Endothelial cell (in vitro differentiated cells): Measurements from ENCODE around the gene IPO9. TPM values are rescaled to one million over a fixed set of nuclear protein-coding genes. Genes with fewer than 3 reads are reported as not detected.
"Not testable (repeated sequence)": the region's sequence is repeated elsewhere in the genome, so short reads cannot be mapped to it uniquely, and the experiment has no call there.

ENCODE experiments used
- DNase-seq: peaks from one replicate; pipeline ENCODE4 v3.0.0; 2021; ENCODE audit warnings: low spot score
- H3K27ac Mint-ChIP-seq: one replicate; pipeline ENCODE4 v1.8.0; 2021; ENCODE audit warnings: mixed read lengths, inconsistent platforms; ENCODE audit not compliant: unreplicated experiment
- H3K27me3 Mint-ChIP-seq: one replicate; pipeline ENCODE4 v1.8.0; 2021; ENCODE audit warnings: mild to moderate bottlenecking, moderate library complexity, mixed read lengths, inconsistent platforms; ENCODE audit not compliant: unreplicated experiment
- H3K36me3 Mint-ChIP-seq: one replicate; pipeline ENCODE4 v1.8.0; 2021; ENCODE audit warnings: mild to moderate bottlenecking, low read depth, mixed read lengths, inconsistent platforms; ENCODE audit not compliant: unreplicated experiment
- H3K4me1 Mint-ChIP-seq: one replicate; pipeline ENCODE4 v1.8.0; 2021; ENCODE audit warnings: mild to moderate bottlenecking, mixed read lengths, inconsistent platforms; ENCODE audit not compliant: unreplicated experiment
- H3K4me3 Mint-ChIP-seq: one replicate; pipeline ENCODE4 v1.8.0; 2021; ENCODE audit warnings: mild to moderate bottlenecking, mixed read lengths, inconsistent platforms; ENCODE audit not compliant: unreplicated experiment
- H3K9me3 Mint-ChIP-seq: one replicate; pipeline ENCODE4 v1.8.0; 2021; ENCODE audit warnings: mixed read lengths, inconsistent platforms; ENCODE audit not compliant: unreplicated experiment
- total RNA-seq: library from RNA; stranded (reverse); fragmentation: NEBNext Ultra II Directional; extraction: Animal tissue kit (Norgen Biotek cat#: 25700); gene quantifications from one replicate; pipeline ENCODE4 v1.2.1, GENCODE V29; 2021; ENCODE audit not compliant: unreplicated experiment
- TF ChIP-seq, protein P1 (sequence below): fragments of 200-600 bp; sonication (generic); IDR thresholded peaks from one replicate; pipeline ENCODE4 v1.5.0; 2021; ENCODE audit warnings: antibody characterized with exemption; ENCODE audit not compliant: unreplicated experiment

IPO9 gene
- total RNA-seq, 1 donor from 2014 or later, result 69.5 TPM

DNA sequence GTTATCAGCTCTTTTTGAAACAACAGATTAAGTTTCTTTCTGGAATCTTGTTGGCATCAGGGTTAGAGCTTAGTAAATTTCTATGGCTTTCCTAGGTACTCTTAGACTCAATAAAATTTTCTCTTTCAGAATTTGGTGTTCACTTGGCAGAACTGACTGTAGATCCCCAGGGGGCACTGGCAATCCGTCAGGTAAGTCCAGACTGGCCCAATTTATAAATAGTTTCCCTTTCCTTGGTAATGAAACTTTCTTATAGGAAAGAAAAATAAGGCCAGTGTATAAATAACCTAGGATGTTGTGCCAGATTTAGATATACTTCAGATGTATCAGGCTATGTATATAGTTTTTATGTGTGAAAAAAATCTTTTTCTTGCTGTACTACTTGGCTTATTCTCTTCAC lies 18.2 kb downstream of the IPO9 start:
- Mint-ChIP-seq H3K4me1 (peaks cover 7% of the 10 kb centered on the region), H3K4me3 (no peak overlapping the region), H3K9me3 (no peaks in the 10 kb centered on the region), H3K36me3 (peaks cover 14% of the 10 kb centered on the region), H3K27me3 (no peaks in the 10 kb centered on the region), H3K27ac (no peak overlapping the region)
- DNase-seq, result no peak
- TF ChIP-seq, protein P1, sequence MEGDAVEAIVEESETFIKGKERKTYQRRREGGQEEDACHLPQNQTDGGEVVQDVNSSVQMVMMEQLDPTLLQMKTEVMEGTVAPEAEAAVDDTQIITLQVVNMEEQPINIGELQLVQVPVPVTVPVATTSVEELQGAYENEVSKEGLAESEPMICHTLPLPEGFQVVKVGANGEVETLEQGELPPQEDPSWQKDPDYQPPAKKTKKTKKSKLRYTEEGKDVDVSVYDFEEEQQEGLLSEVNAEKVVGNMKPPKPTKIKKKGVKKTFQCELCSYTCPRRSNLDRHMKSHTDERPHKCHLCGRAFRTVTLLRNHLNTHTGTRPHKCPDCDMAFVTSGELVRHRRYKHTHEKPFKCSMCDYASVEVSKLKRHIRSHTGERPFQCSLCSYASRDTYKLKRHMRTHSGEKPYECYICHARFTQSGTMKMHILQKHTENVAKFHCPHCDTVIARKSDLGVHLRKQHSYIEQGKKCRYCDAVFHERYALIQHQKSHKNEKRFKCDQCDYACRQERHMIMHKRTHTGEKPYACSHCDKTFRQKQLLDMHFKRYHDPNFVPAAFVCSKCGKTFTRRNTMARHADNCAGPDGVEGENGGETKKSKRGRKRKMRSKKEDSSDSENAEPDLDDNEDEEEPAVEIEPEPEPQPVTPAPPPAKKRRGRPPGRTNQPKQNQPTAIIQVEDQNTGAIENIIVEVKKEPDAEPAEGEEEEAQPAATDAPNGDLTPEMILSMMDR, result no peak

DNA sequence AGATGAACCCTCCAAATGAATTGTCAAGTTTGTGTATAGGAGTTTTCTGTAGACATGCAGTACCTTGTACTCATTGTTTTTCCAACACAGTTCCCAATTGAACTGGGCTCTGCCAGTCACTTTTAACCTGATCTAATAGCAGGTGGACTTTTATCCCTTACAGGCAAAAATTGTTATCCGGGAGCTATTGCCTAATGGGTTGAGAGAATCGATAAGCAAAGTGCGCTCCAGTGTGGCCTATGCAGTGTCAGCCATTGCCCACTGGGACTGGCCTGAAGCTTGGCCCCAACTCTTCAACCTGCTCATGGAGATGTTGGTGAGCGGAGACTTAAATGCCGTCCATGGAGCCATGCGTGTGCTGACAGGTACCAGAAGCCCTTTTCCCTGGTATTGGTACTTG lies 19.3 kb downstream of the IPO9 start:
- DNase-seq, result no peak
- Mint-ChIP-seq H3K9me3 (no peaks in the 10 kb centered on the region), H3K27me3 (no peaks in the 10 kb centered on the region), H3K4me1 (peaks cover 7% of the 10 kb centered on the region), H3K4me3 (no peak overlapping the region), H3K36me3 (peaks cover 19% of the 10 kb centered on the region), H3K27ac (peak overlapping the region; percentile 3)
- TF ChIP-seq, protein P1, result no peak

- no peak for DNase-seq
- Mint-ChIP-seq H3K9me3 (no peaks in the 10 kb centered on the region), H3K27ac (peak overlapping the region; percentile 80), H3K27me3 (no peaks in the 10 kb centered on the region), H3K4me1 (peaks cover 7% of the 10 kb centered on the region), H3K36me3 (peaks cover 19% of the 10 kb centered on the region), H3K4me3 (no peak overlapping the region)
- TF ChIP-seq, protein P1, result no peak
Observed at GRCh38 chr1:201849372-201850052, 20.6 kb downstream of the IPO9 start.

DNA sequence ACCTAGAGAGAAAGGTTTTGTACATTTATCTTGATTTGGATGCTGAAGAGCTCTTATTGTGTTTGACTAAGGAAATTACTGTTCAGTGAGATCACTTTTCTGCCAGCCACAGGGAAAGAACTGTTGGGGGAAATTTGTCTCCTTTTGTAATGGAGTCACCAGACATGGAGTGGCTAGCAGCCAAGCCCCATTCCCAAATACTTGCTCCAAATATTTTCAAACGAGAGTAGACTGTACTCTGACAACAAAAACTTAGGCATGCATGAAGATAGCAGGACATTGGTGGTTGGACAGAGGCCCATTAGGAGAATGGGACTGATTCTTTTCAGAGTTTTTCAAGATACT lies 21.1 kb downstream of the IPO9 start:
- H3K27me3 Mint-ChIP-seq, result no peaks in the 10 kb centered on the region
- H3K4me1 Mint-ChIP-seq, result peaks cover 7% of the 10 kb centered on the region
- no peak overlapping the region for H3K4me3 Mint-ChIP-seq
- peaks cover 19% of the 10 kb centered on the region for H3K36me3 Mint-ChIP-seq
- H3K27ac Mint-ChIP-seq, result peak overlapping the region; percentile 80
- DNase-seq, result no peak
- no peaks in the 10 kb centered on the region for H3K9me3 Mint-ChIP-seq
- TF ChIP-seq, protein P1, result no peak

DNA sequence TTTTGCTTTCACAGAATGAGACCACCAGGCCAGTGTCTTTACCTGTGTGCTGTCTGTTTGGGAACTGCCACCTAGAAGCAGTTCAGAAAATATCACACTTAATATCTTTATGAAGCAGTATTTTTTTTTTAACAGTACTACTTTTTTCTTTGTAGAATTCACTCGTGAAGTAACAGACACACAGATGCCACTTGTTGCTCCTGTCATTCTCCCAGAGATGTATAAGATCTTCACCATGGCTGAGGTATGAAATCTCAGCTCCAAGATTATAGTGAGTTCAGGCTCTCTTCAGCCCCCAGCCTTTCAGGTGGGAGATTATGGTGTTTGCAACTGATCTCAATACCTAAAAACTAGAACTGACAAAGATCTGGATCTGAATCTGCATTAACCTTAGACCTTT lies 23.0 kb downstream of the IPO9 start:
- Mint-ChIP-seq H3K27ac (no peak overlapping the region), H3K9me3 (no peaks in the 10 kb centered on the region), H3K36me3 (peaks cover 25% of the 10 kb centered on the region), H3K27me3 (no peaks in the 10 kb centered on the region), H3K4me1 (peaks cover 7% of the 10 kb centered on the region), H3K4me3 (no peak overlapping the region)
- TF ChIP-seq, protein P1, result no peak
- DNase-seq, result no peak

DNA sequence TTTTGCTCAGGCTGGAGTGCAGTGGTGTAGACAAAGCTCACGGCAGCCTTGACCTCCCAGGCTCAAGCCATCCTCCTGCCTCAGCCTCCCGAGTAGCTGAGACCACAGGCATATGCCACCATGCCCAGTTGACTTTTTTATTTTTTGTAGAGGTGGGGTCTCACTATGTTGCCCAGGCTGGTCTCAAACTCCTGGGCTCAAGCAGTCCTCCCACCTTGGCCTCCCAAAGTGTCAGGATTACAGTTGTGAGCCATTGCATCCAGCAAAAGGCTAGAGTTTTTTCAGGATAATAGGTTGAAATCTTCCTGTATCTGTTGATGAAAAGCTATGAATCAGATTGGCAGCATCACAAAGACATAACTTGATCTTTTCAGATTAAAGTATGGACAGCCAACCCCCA lies 27.8 kb downstream of the IPO9 start:
- H3K27me3 Mint-ChIP-seq, H3K9me3 Mint-ChIP-seq, H3K4me3 Mint-ChIP-seq, DNase-seq, H3K27ac Mint-ChIP-seq, H3K4me1 Mint-ChIP-seq: not testable (repeated sequence)
- H3K36me3 Mint-ChIP-seq, result peaks cover 29% of the 10 kb centered on the region
